WTC11 (cell line): ENCODE data around the gene PRICKLE3. TPM values are rescaled to one million over a fixed set of nuclear protein-coding genes. Genes with fewer than 3 reads are reported as not detected.
"Not testable (repeated sequence)": the region's sequence is repeated elsewhere in the genome, so short reads cannot be mapped to it uniquely, and the experiment has no call there.

ENCODE experiments used
- ATAC-seq: fragments of 200-7000 bp; cut with Tn5 transposase; 2 replicates; pipeline ENCODE4 v1.10.0; 2021; ENCODE audit warnings: mild to moderate bottlenecking, moderate library complexity
- CTCF ChIA-PET: fragments of 300-600 bp; sonication (Branson Sonifier 250); formaldehyde crosslinking; loops from one replicate; lab custom pipeline; 2021; ENCODE audit warnings: antibody characterized with exemption; lab: Charles Lee
- POLR2A ChIA-PET: fragments of 350-600 bp; sonication (Branson Sonifier 250); formaldehyde crosslinking; loops from one replicate; lab custom pipeline; 2021; ENCODE audit warnings: antibody characterized with exemption; lab: Charles Lee
- DNase-seq: peaks from one replicate; pipeline ENCODE4 v3.0.0; 2021; ENCODE audit warnings: low spot score
- H3K27ac Mint-ChIP-seq: 2 replicates; pipeline ENCODE4 v1.8.0; 2021; ENCODE audit warnings: mixed read lengths
- H3K27me3 Mint-ChIP-seq: 2 replicates; pipeline ENCODE4 v1.8.0; 2021; ENCODE audit warnings: low read depth, mild to moderate bottlenecking, moderate library complexity, mixed read lengths
- H3K36me3 Mint-ChIP-seq: 2 replicates; pipeline ENCODE4 v1.8.0; 2021; ENCODE audit warnings: mixed read lengths
- H3K4me1 Mint-ChIP-seq: 2 replicates; pipeline ENCODE4 v1.8.0; 2022; ENCODE audit warnings: mixed read lengths
- H3K4me3 Mint-ChIP-seq: 2 replicates; pipeline ENCODE4 v1.8.0; 2021; ENCODE audit warnings: mild to moderate bottlenecking, moderate library complexity, mixed read lengths
- H3K9me3 Mint-ChIP-seq: 2 replicates; pipeline ENCODE4 v1.8.0; 2021; ENCODE audit warnings: mixed read lengths
- total RNA-seq: library from RNA; stranded (reverse); gene quantifications from 3 replicates; pipeline ENCODE4 v1.2.3, GENCODE V29; 2021

Gene PRICKLE3
- total RNA-seq, 1 experiment from 2014 or later: 14.6 TPM

- ChIA-PET POLR2A (interaction anchor here (0.6 kb wide), 1 partner anchor 50 kb away, joined by 3 read pairs; no protein-coding TSS in a partner anchor), CTCF (interaction anchor here (0.6 kb wide), 2 partner anchors 236 to 1386 kb away, joined by 3 to 4 read pairs; no protein-coding TSS in a partner anchor)
- not testable (repeated sequence) for H3K36me3 Mint-ChIP-seq, H3K4me1 Mint-ChIP-seq, H3K4me3 Mint-ChIP-seq, H3K27me3 Mint-ChIP-seq, H3K9me3 Mint-ChIP-seq, H3K27ac Mint-ChIP-seq, DNase-seq, ATAC-seq
Measured at GRCh38 chrX:49127742-49128258, 58.4 kb downstream of the PRICKLE3 start.

Other genes with a start within 250 kb of the PRICKLE3 start
- 50.9 to 52.6 TPM (median 51.1 TPM) in 3 replicates for gene OTUD5, start 228.8 kb downstream of the PRICKLE3 start, total RNA-seq
- 4.9 to 5.4 TPM (median 5.2 TPM) in 3 replicates for gene KCND1, start 214.5 kb downstream of the PRICKLE3 start, total RNA-seq
- 60.0 to 70.7 TPM (median 60.9 TPM) in 3 replicates for gene GRIPAP1, start 184.1 kb downstream of the PRICKLE3 start, total RNA-seq
- gene TFE3, start 143.0 kb downstream of the PRICKLE3 start, total RNA-seq: 46.4 to 51.2 TPM (median 50.0 TPM) in 3 replicates
- 13.0 to 15.2 TPM (median 14.4 TPM) in 3 replicates for gene CCDC120, start 127.4 kb downstream of the PRICKLE3 start, total RNA-seq
- 14.8 to 16.1 TPM (median 15.0 TPM) in 3 replicates for gene PRAF2, start 112.4 kb downstream of the PRICKLE3 start, total RNA-seq
- 20.0 to 23.9 TPM (median 21.4 TPM) in 3 replicates for gene WDR45, start 106.5 kb downstream of the PRICKLE3 start, total RNA-seq
- gene GPKOW, start 62.6 kb downstream of the PRICKLE3 start, total RNA-seq: 18.5 to 19.9 TPM (median 19.0 TPM) in 3 replicates
- gene MAGIX, start 23.6 kb downstream of the PRICKLE3 start, total RNA-seq: 1.2 to 2.4 TPM (median 2.0 TPM) in 3 replicates
- gene PLP2, start 14.5 kb downstream of the PRICKLE3 start, total RNA-seq: 11.8 to 12.9 TPM (median 12.4 TPM) in 3 replicates
- 4.8 to 7.0 TPM (median 5.3 TPM) in 3 replicates for gene SYP, start 13.8 kb upstream of the PRICKLE3 start, total RNA-seq
- 1.6 to 2.7 TPM (median 1.8 TPM) in 3 replicates for gene CACNA1F, start 47.0 kb upstream of the PRICKLE3 start, total RNA-seq
- 10.2 to 13.4 TPM (median 13.2 TPM) in 3 replicates for gene CCDC22, start 49.1 kb upstream of the PRICKLE3 start, total RNA-seq
- gene FOXP3, start 78.3 kb upstream of the PRICKLE3 start, total RNA-seq: 0.39 to 0.42 TPM (median 0.39 TPM) in 3 replicates
- 7.0 to 14.1 TPM (median 11.3 TPM) in 3 replicates for gene PPP1R3F, start 83.4 kb upstream of the PRICKLE3 start, total RNA-seq
- not detected in 3 replicates for gene GAGE10, start 117.3 kb upstream of the PRICKLE3 start, total RNA-seq
- not detected in 3 replicates for gene GAGE12J, start 135.7 kb upstream of the PRICKLE3 start, total RNA-seq
- gene GAGE13, start 145.2 kb upstream of the PRICKLE3 start, total RNA-seq: 0.39 TPM in 1 of 3 replicates, not detected in the others